HG02938 (cell line): ENCODE measurements around the gene PWP2.
"Not testable (repeated sequence)": the region's sequence is repeated elsewhere in the genome, so short reads cannot be mapped to it uniquely, and the experiment has no call there.

Source experiments
- ATAC-seq: cut with Tn5 transposase; IDR thresholded peaks from one replicate; pipeline ENCODE4 v1.9.1; 2021; ENCODE audit warnings: mild to moderate bottlenecking, moderate library complexity; ENCODE audit not compliant: unreplicated experiment

Gene PWP2

DNA sequence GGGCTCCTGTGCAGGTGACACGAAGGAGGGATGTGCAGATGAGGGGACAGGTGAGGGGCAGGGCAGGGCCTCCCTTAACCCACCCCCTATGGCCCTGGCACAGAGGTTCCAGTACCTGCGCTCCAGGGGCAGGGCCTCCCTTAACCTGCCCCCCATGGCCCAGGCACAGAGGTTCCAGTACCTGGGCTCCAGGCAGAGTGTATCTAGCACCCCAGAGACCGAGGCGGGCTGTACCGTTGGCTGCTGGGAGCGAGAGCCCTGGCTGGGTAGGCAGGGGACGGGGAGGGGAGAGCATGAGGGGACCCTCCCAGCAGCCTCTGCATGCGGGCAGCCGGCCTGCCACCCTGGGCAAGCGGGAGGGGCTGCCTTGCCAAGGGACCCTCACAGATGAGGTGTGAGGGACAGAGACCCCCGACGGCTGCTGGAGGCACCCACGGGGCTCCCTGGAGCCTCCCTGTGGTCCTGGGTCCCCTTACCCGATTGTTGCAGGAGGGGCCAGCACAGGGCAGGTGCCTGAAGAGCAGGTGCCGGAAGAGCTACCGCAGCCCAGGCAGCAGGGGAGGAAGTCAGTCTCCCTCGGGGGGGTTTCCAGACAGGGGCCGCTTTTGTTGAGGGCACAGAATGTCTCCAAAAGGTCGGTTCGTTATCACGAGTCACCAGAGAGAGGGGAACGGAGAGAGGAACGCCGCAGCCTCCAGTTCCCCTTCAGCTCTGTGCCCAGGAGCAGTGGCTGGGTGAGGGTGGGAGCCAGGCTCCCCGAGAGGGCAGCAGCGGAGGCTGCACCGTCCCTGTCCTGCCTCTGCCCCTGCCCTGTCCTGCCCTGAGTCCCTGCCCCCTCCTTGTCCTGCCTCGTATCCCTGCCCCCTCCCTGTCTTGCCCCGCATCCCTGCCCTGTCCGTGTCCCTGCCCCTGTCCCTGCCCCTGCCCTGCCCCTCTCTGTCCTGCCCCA lies 52.4 kb downstream of the PWP2 start:
- not testable (repeated sequence) for ATAC-seq

DNA sequence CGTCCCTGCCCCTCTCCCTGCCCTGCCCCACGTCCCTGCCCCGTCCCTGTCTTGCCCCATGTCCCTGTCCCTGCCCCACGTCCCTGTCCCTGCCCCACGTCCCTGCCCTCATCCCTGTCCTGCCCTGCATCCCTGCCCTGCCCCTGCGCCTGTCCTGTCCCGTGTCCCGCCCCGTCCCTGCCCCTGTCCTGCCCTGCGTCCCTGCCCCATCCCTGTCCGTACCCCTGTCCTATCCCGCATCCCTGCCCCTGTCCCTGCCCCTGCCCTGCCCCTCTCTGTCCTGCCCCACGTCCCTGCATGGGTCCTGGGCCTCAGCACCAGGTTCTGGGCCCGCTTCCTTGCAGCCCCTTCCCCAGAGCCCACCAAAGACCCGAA lies 53.1 kb downstream of the PWP2 start:
- not testable (repeated sequence) for ATAC-seq

DNA sequence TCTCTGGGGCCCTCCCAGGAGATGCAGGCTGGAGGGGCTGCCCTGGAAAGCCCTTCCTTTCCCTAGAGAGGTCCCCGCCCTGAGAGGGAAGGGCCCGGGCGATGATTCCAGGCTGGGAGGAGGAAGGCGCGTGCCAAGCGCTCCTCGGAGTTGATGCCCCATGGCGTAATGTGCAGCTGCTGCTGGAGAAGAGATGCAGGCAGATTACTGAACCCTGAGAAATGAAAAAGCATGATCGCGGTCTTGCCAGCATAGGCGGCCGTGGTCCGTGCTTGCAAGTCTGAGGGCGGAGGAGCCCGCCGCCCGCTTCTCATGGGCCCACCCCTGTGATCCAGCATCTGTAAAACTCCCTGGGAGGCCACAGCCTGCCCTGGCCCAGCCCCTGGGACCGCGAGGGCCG lies 53.6 kb downstream of the PWP2 start:
- not testable (repeated sequence) for ATAC-seq

DNA sequence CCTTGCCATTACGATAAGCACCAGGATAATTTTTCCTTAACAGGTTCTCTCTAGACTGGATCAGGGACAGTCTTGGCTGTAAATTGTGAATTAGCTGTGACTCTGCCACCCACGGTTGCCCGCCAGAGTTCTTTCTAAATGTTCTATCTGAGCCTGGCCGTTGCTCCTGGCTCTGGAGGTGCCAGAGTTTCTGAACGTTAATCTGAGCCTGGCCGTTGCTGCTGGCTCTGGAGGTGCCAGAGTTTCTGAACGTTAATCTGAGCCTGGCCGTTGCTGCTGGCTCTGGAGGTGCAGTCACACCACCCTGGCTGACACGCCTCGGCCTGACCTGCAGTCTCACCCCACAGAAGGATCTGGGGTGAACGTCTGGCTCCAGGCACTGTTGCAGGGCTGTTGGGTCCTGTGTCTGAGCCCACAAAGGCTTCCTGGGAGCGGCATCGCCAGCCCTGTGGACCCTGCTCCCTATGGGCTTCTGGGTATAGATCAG lies 56.0 kb downstream of the PWP2 start:
- ATAC-seq: not testable (repeated sequence)

DNA sequence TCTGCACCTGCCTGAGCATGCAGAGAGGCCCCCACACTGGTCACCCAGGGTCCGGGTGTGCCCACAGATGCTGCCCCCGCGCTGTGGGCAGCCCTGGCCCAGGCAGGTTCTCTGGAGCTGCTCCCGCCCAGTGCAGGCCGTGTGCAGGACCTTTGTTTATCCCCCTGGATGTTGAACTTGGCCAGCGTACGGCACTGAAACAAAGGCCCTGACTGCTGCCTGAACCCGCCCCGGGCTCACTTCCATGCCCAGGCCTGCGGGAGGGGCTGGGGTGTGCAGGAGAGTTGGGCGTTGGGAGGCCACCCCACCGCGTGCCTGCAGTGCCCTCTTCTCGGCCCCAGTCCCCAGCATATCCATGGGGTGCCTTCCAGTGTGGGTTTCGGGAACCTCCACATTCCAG lies 58.7 kb downstream of the PWP2 start:
- not testable (repeated sequence) for ATAC-seq

DNA sequence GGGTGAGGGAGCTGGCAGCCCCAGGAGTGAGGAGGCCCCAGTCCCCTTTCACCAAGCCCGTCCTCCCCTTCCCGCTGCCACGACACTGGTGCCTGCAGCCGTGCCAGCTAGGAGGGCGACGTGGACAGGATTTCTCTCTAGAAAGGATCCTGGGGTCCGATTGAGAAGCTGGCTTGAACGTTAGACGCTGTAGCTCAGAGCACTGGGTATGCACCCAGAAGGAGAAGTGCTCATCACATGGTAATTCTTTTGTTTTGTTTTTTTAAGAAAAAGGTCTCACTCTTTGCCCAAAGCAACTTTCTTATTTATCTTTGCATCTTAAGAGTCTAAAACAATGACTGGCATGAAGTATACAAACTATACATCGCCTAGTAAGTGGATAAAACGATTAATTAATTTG lies 60.3 kb downstream of the PWP2 start:
- ATAC-seq: not testable (repeated sequence)

DNA sequence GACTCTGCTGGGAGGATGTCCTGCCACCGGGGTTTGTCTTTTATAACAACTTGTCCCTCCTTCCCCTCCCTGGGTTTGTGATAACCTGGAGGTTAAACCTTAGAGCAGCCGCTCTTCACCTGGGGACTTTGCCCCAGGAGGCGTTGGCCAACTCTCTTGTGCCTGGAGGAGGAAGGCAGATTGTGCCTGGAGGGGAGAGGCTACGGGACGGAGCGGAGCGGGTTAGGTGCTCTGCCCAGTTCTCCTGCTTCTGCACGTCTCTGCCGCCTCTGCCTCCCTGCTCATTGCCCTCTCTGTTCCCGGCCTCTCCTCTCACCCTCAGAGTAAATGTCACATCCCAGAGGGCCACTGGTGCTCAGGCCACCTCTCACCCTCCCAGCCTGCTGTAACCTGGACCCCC lies 63.1 kb downstream of the PWP2 start:
- ATAC-seq: not testable (repeated sequence)

DNA sequence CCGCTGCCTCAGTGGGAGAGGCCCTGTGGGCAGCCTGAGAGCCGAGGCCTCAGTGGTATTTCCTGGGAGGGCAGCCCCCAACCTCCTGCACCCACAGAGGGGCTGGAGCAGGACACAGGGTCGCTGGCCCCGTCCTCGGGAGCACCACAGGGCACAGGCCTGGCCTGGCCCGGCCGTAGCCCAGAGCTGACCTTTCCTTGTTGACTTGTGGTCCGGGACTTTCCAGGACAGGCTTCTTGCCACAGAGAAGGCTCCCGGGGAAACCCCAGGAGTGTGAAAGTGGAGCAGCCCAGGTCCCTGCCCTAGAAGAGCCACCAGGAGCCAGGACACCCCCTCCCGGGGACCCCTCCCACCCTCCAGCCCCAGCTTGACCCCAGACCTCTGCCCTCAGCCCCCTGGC lies 63.7 kb downstream of the PWP2 start:
- ATAC-seq: not testable (repeated sequence)

DNA sequence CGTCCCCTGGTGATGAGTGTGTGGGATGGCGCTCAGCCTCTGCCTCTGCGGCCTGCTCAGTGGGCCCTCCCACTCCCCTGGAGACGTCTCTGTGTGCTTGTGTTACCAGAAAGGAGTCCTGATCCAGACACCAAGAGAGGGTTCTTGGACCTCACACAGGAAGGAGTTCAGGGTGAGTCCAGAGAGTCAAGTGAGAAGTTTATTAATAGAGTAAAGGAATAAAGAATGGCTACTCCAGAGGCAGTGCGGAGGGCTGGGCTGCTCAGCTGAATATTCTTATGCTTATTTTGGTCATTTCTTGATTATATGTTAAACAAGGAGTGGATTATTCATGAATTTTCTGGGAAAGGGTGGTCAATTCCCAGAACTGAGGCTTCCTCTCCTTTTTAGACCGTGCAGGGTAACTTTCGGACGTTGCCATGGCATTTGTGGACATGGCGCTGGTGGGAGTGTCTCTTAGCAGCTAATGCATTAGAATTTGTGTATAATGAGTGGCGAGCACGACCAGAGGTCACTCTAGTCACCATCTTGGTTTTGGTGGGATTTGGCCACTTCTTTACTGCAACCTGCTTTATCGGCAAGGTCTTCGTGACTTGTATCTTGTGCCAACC lies 64.9 kb downstream of the PWP2 start:
- not testable (repeated sequence) for ATAC-seq

DNA sequence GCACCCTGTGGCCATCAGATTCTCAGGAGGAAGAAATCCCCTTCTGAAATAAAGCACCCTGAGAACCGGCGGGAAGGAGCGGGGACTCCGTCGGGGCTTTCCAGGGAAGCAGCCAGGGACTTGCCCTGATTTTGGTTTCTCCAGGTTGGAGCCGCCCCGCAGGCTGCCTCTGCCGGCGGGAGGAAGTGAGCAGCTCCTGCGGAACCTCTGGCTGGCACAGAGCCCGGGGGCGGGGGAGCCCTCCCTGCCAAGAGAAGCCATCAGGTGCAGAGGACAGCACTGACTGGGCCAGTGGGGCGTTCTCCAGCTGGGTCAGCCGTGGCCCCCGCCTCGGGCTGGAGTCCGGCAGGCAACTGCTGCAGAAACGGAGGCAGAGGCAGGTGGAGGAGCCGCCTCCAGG lies 65.5 kb downstream of the PWP2 start:
- not testable (repeated sequence) for ATAC-seq

DNA sequence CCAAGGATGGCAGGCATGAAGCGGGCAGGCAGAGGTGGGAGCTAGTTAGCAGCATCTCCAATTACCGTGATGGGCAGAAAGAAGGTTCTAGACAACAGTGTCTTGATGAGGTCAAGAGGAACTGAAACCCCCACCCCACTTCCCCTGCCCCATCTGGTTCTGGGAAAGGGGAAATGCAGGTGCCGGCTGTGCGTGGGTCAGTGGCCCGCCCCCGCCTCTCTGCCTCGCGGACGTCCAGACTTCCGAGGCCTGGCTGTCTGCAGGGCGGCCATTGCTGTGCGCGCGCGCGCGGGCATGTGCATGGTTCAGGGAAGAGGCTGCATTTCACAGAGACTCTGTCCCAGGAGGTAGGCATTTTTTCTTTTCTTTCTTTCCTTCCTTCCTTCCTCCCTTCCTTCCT lies 68.0 kb downstream of the PWP2 start:
- ATAC-seq: not testable (repeated sequence)

DNA sequence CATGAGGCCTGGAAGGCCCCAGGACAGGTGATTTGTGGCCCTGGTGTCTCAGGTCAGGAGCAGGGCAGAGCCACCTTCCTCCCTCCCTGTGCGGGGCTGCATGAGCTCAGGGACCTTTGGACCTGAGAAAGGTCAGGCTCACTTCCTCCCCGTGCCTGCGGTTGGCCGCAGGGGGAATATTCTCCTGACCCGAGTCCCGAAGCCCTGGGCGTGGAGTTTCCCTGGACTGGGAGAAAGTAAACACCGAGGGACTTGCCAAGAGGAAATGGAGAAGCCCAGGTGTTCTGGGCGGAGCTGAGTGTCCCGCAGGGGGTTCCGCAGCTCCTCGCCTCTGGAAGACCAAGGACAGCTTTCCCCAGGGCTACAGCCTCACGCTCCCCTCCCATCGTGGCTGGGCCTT lies 68.9 kb downstream of the PWP2 start:
- ATAC-seq: not testable (repeated sequence)
